ENCODE results near the gene TINAGL1.

DNA sequence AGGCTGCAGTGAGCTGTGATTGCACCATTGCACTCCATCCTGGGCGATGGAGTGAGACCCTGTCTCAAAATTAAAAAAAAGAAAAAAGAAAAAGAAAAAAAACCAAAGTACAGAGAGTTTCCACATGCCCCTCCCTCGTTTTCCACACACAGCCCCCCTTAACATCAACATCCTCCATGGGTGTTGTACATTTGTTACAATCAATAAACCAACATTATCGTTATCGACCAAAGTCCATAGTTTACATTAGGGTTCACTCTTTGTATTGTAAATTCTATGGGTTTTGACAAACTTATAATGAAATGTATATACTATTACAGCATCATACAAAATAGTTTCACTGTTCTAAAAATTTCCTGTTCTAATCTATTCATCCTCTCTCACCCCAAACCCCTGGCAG lies 15.9 kb upstream of the TINAGL1 start:
- TF ChIP-seq EZH2 (IDR thresholded peaks at IDR 0.05) (no peak), POLR2AphosphoS5 (IDR thresholded peaks at IDR 0.05; ENCODE audit: borderline replicate concordance, low read depth, low read length) (no peak), FOXP2 (optimal IDR thresholded peaks at IDR 0.05; ENCODE audit: control extremely low read depth, extremely low read length, insufficient read depth) (no peak)
